ENCODE results near the gene PIK3CB.

GRCh38 chr3:138725116-138725515, 109.6 kb downstream of the PIK3CB start:
- no peak for TF ChIP-seq CTCF (IDR thresholded peaks at IDR 0.05)
- TF ChIP-seq ZFX (IDR thresholded peaks at IDR 0.05; ENCODE audit: borderline replicate concordance), result no peak

Measured in 22Rv1 (cell line).